HL-60 (cell line): Measurements from ENCODE around the gene MYD88.

Source experiments
- POLR2AphosphoS5 ChIP-seq: IDR thresholded peaks from 2 replicates; pipeline ENCODE4 v1.6.1; 2012; ENCODE audit warnings: low read depth
- TF ChIP-seq, protein P1 (sequence below): IDR thresholded peaks from one replicate; pipeline ENCODE4 v1.5.1; 2011; ENCODE audit warnings: low read length, control low read depth, inconsistent platforms; ENCODE audit not compliant: insufficient read depth
- TF ChIP-seq, protein P2 (sequence below): IDR thresholded peaks from 2 replicates; pipeline ENCODE4 v1.6.1; 2012; ENCODE audit warnings: low read depth; ENCODE audit not compliant: insufficient replicate concordance

- TF ChIP-seq, protein P1, sequence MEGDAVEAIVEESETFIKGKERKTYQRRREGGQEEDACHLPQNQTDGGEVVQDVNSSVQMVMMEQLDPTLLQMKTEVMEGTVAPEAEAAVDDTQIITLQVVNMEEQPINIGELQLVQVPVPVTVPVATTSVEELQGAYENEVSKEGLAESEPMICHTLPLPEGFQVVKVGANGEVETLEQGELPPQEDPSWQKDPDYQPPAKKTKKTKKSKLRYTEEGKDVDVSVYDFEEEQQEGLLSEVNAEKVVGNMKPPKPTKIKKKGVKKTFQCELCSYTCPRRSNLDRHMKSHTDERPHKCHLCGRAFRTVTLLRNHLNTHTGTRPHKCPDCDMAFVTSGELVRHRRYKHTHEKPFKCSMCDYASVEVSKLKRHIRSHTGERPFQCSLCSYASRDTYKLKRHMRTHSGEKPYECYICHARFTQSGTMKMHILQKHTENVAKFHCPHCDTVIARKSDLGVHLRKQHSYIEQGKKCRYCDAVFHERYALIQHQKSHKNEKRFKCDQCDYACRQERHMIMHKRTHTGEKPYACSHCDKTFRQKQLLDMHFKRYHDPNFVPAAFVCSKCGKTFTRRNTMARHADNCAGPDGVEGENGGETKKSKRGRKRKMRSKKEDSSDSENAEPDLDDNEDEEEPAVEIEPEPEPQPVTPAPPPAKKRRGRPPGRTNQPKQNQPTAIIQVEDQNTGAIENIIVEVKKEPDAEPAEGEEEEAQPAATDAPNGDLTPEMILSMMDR = no peak
- TF ChIP-seq POLR2AphosphoS5 = no peak
- TF ChIP-seq, protein P2, sequence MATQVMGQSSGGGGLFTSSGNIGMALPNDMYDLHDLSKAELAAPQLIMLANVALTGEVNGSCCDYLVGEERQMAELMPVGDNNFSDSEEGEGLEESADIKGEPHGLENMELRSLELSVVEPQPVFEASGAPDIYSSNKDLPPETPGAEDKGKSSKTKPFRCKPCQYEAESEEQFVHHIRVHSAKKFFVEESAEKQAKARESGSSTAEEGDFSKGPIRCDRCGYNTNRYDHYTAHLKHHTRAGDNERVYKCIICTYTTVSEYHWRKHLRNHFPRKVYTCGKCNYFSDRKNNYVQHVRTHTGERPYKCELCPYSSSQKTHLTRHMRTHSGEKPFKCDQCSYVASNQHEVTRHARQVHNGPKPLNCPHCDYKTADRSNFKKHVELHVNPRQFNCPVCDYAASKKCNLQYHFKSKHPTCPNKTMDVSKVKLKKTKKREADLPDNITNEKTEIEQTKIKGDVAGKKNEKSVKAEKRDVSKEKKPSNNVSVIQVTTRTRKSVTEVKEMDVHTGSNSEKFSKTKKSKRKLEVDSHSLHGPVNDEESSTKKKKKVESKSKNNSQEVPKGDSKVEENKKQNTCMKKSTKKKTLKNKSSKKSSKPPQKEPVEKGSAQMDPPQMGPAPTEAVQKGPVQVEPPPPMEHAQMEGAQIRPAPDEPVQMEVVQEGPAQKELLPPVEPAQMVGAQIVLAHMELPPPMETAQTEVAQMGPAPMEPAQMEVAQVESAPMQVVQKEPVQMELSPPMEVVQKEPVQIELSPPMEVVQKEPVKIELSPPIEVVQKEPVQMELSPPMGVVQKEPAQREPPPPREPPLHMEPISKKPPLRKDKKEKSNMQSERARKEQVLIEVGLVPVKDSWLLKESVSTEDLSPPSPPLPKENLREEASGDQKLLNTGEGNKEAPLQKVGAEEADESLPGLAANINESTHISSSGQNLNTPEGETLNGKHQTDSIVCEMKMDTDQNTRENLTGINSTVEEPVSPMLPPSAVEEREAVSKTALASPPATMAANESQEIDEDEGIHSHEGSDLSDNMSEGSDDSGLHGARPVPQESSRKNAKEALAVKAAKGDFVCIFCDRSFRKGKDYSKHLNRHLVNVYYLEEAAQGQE = no peak
Measured at GRCh38 chr3:38177181-38177580, 38.7 kb downstream of the MYD88 start.
